Gastroesophageal sphincter (tissue), 3 donors: ENCODE results near the gene NSMCE1.

Experiments used
- CTCF ChIP-seq, 4 experiments: fragments of 200-600 bp in 2 of 4; fragments of 450-650 bp in 2 of 4; sonication (generic) in 1 of 4; IDR thresholded peaks; one replicate each; pipeline ENCODE4 v1.5.1; 2017 to 2019; ENCODE audit warnings: antibody characterized with exemption in 4 of 4, mild to moderate bottlenecking in 2 of 4, moderate library complexity in 2 of 4
- EP300 ChIP-seq: sonication (generic); formaldehyde crosslinking; IDR thresholded peaks from one replicate; pipeline ENCODE4 v1.6.1; 2017; ENCODE audit warnings: antibody characterized with exemption, mild to moderate bottlenecking
- POLR2A ChIP-seq, 2 donors: fragments of 450-650 bp; IDR thresholded peaks; one replicate each; pipeline ENCODE4 v1.6.1; 2017; ENCODE audit warnings: antibody characterized with exemption in 2 of 2, mild to moderate bottlenecking in 2 of 2, moderate library complexity in 1 of 2

- TF ChIP-seq CTCF (IDR thresholded peaks at IDR 0.05): no peak
- no peak for TF ChIP-seq POLR2A (IDR thresholded peaks at IDR 0.05)
- no peak for TF ChIP-seq EP300
These were observed 26.9 kb downstream of the NSMCE1 start for GRCh38 chr16:27241658-27242057.
